K562 (cell line): ENCODE data around the gene MECR. TPM values are rescaled to one million over a fixed set of nuclear protein-coding genes. Genes with fewer than 3 reads are reported as not detected.

Experiments used
- ADNP ChIP-seq: fragments of 200-800 bp; sonication (Bioruptor generic); IDR thresholded peaks from 2 replicates; pipeline ENCODE4 v1.6.1; 2016; ENCODE audit warnings: missing genetic modification characterization, missing compliant biosample characterization
- ATF1 ChIP-seq, 2 experiments: fragments of 450-650 bp in 1 of 2; IDR thresholded peaks; 2 replicates each; pipeline ENCODE4 v1.6.1; 2016; ENCODE audit warnings: missing compliant biosample characterization in 1 of 2, missing genetic modification characterization in 1 of 2
- BRD4 ChIP-seq: fragments of 200-600 bp; sonication (generic); IDR thresholded peaks from 2 replicates; pipeline ENCODE4 v1.6.1; 2017; ENCODE audit warnings: inconsistent platforms
- CTBP1 ChIP-seq: fragments of 450-650 bp; IDR thresholded peaks from 2 replicates; pipeline ENCODE4 v1.6.1; 2016; ENCODE audit warnings: borderline replicate concordance
- DMBX1 ChIP-seq: fragments of 250-450 bp; sonication (Bioruptor Pico); IDR thresholded peaks from 2 replicates; pipeline ENCODE4 v1.8.0; 2022; ENCODE audit warnings: inconsistent platforms, mild to moderate bottlenecking, moderate library complexity, borderline replicate concordance
- MBD1 ChIP-seq: fragments of 250-450 bp; sonication (Bioruptor Pico); IDR thresholded peaks from 2 replicates; pipeline ENCODE4 v1.8.0; 2022; ENCODE audit warnings: inconsistent platforms
- NCOR1 ChIP-seq: fragments of 450-650 bp; IDR thresholded peaks from 2 replicates; pipeline ENCODE4 v1.6.1; 2016; ENCODE audit warnings: mild to moderate bottlenecking, moderate library complexity
- PRDM10 ChIP-seq: fragments of 450-650 bp; IDR thresholded peaks from 2 replicates; pipeline ENCODE4 v1.6.1; 2018; ENCODE audit not compliant: partially characterized antibody
- SMARCA4 ChIP-seq: fragments of 450-650 bp; IDR thresholded peaks from 2 replicates; pipeline ENCODE4 v1.6.1; 2016
- TEAD4 ChIP-seq, 2 experiments: sonication (generic) in 1 of 2; formaldehyde crosslinking in 1 of 2; IDR thresholded peaks; 2 replicates each; pipeline versions ENCODE4 v1.6.1 to v1.8.0; 2012 to 2022; ENCODE audit warnings: borderline replicate concordance in 1 of 2, inconsistent platforms in 1 of 2, low read length in 1 of 2, mild to moderate bottlenecking in 1 of 2, missing genetic modification reagents in 1 of 2
- ZSCAN29 ChIP-seq: fragments of 450-650 bp; IDR thresholded peaks from 2 replicates; pipeline ENCODE4 v1.6.1; 2017
- polyA plus RNA-seq, 8 experiments: library from polyadenylated mRNA; depleted of rRNA in 4 of 8; stranded (reverse) in 5 of 8; unstranded in 3 of 8; fragments of >200 nt; fragmentation: Nextera tagmentation in 2 of 8; fragmentation: Illumina TruSeq in 1 of 8; extraction: Ambion mirVana in 2 of 8; extraction: Trizol in 1 of 8; gene quantifications; 2 replicates each; pipeline versions ENCODE4 v1.2.1 to v1.2.3, GENCODE V29; 2011 to 2014; ENCODE audit warnings: inconsistent platforms in 1 of 8, missing spikeins in 1 of 8
- total RNA-seq, 7 experiments: library from RNA; depleted of rRNA in 6 of 7; stranded (reverse); fragments of >200 nt in 6 of 7; fragmentation: Illumina TruSeq in 2 of 7; extraction: Trizol in 2 of 7; gene quantifications; 2 replicates each; pipeline versions ENCODE4 v1.2.1 to v1.2.3, GENCODE V29; 2011 to 2021; ENCODE audit warnings: low replicate concordance in 1 of 7
- TF ChIP-seq, protein P1 (sequence below), 3 experiments: fragments of 200-800 bp in 1 of 3; sonication (Bioruptor generic) in 1 of 3; sonication (generic) in 1 of 3; formaldehyde crosslinking in 1 of 3; IDR thresholded peaks; 2 replicates each; pipeline versions ENCODE4 v1.6.1 to v1.8.0; 2016 to 2022; ENCODE audit warnings: mild to moderate bottlenecking in 2 of 3, missing compliant biosample characterization in 2 of 3, missing genetic modification characterization in 2 of 3, missing genetic modification reagents in 1 of 3
- TF ChIP-seq, protein P2 (sequence below): sonication (generic); formaldehyde crosslinking; IDR thresholded peaks from 2 replicates; pipeline ENCODE4 v1.8.1; 2023; ENCODE audit warnings: mild to moderate bottlenecking, missing genetic modification reagents
- TF ChIP-seq, protein P3 (sequence below), 3 experiments: IDR thresholded peaks in 2 of 3; conservative IDR thresholded peaks in 1 of 3; 2 replicates each; pipeline ENCODE4 v1.5.1; 2011 to 2012; ENCODE audit warnings: low read length in 3 of 3, mild to moderate bottlenecking in 3 of 3, control low read depth in 2 of 3, improper control_type of control experiment in 1 of 3, inconsistent platforms in 1 of 3, low read depth in 1 of 3, mixed read lengths in 1 of 3, moderate library complexity in 1 of 3; ENCODE audit not compliant: insufficient read depth in 2 of 3

MECR gene
- total and polyA plus RNA-seq, 9 of the 15 experiments (the other 6 are each of a cell fraction or from before 2014, with no cell fraction given) = 10.4 to 58.6 (median 42.9) TPM

DNA sequence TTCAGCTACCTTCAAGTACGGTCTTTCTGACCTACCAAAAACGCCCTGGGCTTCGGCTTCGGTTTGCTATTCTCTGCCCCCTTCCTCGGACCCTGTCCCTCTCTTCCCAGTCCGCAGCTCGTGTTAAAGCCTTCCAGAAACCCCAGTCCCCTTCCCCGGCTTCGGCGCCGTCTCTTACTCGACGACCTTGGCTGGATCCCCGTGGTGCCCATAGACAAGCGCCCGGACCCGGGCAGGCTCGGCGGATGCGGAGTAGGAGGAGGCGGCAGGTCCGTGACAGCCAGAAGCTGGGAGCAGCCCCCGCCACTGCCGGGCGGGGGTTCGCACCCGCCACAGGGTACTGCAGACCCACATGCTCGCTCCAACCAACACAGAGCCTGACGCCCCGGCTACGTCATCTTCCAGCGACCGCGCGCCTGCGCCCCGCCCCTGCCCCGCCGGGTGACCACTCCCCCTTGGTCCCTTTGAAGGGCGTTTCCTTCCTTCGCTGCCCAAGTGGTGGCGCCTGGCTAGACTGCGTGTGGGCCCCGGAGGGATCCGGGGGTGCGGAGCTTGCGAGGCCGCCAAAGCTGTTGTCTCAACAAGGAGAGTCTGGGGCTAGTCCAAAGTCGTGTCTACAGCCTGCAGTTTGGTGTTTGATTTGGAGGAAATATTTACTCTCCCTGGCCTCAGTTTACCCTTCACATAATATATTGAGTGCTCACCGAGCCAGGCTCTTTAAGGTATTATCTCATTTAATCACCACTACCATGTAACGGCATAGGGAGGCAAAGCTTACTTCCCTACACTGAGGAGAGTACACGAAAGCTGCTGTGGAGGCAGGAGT lies at the start of gene MECR (continued):
- TF ChIP-seq ADNP (peak; percentile 5; the same call in 1 of the 2 replicates), TEAD4 (IDR thresholded peaks at IDR 0.05; ENCODE audit: low read length) (no peak; the same call in 1 of the 2 replicates), TEAD4 (CRISPR knock-in tag; IDR thresholded peaks at IDR 0.05; ENCODE audit: borderline replicate concordance) (no peak; the same call in 1 of the 2 replicates), CTBP1 (peak; percentile 66; the same call in 1 of the 2 replicates), MBD1 (no peak), DMBX1 (CRISPR knock-in tag) (peak; percentile 66; the same call in 1 of the 2 replicates), NCOR1 (peak; percentile 49; the same call in 1 of the 2 replicates), SMARCA4 (peak; percentile 61; the same call in 1 of the 2 replicates), ATF1 (CRISPR knock-in tag; IDR thresholded peaks at IDR 0.05) (peak; percentile 95), ATF1 (tag; IDR thresholded peaks at IDR 0.05) (peak; percentile 99), BRD4 (no peak), PRDM10 (peak; percentile 60), ZSCAN29 (no peak)
- TF ChIP-seq, protein P1, sequence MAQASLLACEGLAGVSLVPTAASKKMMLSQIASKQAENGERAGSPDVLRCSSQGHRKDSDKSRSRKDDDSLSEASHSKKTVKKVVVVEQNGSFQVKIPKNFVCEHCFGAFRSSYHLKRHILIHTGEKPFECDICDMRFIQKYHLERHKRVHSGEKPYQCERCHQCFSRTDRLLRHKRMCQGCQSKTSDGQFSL (CRISPR knock-in tag; IDR thresholded peaks at IDR 0.05) = 0 out of 2 replicates have a peak, but pooled peaks have one; percentile 48
- TF ChIP-seq, protein P1 (tag; IDR thresholded peaks at IDR 0.05) = no peak
- TF ChIP-seq, protein P2, sequence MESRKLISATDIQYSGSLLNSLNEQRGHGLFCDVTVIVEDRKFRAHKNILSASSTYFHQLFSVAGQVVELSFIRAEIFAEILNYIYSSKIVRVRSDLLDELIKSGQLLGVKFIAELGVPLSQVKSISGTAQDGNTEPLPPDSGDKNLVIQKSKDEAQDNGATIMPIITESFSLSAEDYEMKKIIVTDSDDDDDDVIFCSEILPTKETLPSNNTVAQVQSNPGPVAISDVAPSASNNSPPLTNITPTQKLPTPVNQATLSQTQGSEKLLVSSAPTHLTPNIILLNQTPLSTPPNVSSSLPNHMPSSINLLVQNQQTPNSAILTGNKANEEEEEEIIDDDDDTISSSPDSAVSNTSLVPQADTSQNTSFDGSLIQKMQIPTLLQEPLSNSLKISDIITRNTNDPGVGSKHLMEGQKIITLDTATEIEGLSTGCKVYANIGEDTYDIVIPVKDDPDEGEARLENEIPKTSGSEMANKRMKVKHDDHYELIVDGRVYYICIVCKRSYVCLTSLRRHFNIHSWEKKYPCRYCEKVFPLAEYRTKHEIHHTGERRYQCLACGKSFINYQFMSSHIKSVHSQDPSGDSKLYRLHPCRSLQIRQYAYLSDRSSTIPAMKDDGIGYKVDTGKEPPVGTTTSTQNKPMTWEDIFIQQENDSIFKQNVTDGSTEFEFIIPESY (CRISPR knock-in tag) = peak; percentile 89
- TF ChIP-seq, protein P3, sequence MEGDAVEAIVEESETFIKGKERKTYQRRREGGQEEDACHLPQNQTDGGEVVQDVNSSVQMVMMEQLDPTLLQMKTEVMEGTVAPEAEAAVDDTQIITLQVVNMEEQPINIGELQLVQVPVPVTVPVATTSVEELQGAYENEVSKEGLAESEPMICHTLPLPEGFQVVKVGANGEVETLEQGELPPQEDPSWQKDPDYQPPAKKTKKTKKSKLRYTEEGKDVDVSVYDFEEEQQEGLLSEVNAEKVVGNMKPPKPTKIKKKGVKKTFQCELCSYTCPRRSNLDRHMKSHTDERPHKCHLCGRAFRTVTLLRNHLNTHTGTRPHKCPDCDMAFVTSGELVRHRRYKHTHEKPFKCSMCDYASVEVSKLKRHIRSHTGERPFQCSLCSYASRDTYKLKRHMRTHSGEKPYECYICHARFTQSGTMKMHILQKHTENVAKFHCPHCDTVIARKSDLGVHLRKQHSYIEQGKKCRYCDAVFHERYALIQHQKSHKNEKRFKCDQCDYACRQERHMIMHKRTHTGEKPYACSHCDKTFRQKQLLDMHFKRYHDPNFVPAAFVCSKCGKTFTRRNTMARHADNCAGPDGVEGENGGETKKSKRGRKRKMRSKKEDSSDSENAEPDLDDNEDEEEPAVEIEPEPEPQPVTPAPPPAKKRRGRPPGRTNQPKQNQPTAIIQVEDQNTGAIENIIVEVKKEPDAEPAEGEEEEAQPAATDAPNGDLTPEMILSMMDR (IDR thresholded peaks at IDR 0.05 in 2 of 3, conservative IDR thresholded peaks at IDR 0.05 in 1 of 3; ENCODE audit: insufficient read depth in 2 of 3, low read depth in 1 of 3, low read length in 3 of 3) = peak; percentile 42 to 58 (median 47)
